ENCODE results near the gene CCDC57. TPM values are rescaled to one million over a fixed set of nuclear protein-coding genes. Genes with fewer than 3 reads are reported as not detected.

The CCDC57 gene
- total and polyA plus RNA-seq, 9 of the 15 experiments (the other 6 are each of a cell fraction or from before 2014, with no cell fraction given): 0.83 to 36.2 (median 13.6) TPM

DNA sequence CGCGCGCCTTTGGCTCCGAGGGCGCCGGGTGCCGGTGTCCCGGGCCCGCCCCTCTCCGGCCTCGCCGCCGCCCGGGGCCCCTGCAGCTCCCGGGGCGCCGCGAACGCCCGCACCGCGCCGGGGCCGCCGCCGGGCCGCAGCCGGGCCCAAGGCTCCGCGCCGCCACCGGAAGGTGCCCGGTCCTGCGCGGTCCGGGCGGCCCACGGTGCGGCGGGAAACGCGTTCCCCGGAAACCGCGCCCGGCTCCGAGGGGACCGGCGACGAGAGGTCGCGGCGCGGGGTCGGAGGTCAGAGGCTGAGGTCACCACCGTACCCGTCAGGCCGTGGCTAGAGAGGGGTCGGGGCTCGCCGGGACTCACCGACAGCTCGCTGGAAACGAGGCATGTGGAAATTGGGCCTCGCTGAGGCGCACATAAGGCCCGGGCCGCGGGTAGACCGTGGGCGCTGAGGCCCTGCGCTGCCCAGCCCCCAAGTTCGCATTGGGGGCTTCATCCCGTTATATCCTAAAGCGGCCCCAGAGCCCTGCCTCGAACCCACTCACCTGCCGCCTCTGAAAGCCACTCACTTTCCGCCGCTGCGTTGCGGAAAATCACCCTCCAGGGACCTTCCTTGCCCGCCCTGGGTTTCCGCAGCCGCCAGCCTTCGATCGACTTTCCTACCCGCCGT is 146.9 kb downstream of the CCDC57 start, which contains the start of gene DUS1L (continued):
- TF ChIP-seq NFE2L1 (tag; IDR thresholded peaks at IDR 0.05; ENCODE audit: borderline replicate concordance, low read depth) (no peak), MYNN (IDR thresholded peaks at IDR 0.05) (no peak), MYNN (CRISPR knock-in tag; IDR thresholded peaks at IDR 0.05) (no peak), PTBP1 (IDR thresholded peaks at IDR 0.05; ENCODE audit: low read depth, low read length) (no peak), CREB1 (IDR thresholded peaks at IDR 0.05) (peak; percentile 45; the same call in 1 of the 2 replicates), CREB1 (CRISPR knock-in tag; IDR thresholded peaks at IDR 0.05) (peak; percentile 75), CXXC5 (CRISPR knock-in tag; IDR thresholded peaks at IDR 0.05) (peak; percentile 99), NR2F6 (CRISPR knock-in tag; IDR thresholded peaks at IDR 0.05) (peak; percentile 98), TBL1XR1 (IDR thresholded peaks at IDR 0.05; ENCODE audit: low read length in 2 of 2) (peak in 1 of 2 experiments; percentile 83; a peak in 2 of 4 replicates), KLF6 (CRISPR knock-in tag; IDR thresholded peaks at IDR 0.05; ENCODE audit: borderline replicate concordance) (0 out of 2 replicates have a peak, but pooled peaks have one; percentile 41), GABPB1 (CRISPR knock-in tag; IDR thresholded peaks at IDR 0.05) (peak; percentile 98), MAZ (CRISPR knock-in tag; conservative IDR thresholded peaks at IDR 0.05 in 1 of 2, IDR thresholded peaks at IDR 0.05 in 1 of 2) (peak; percentile 83 to 88), ZSCAN29 (IDR thresholded peaks at IDR 0.05) (0 out of 2 replicates have a peak, but pooled peaks have one; percentile 8), ZC3H11A (IDR thresholded peaks at IDR 0.05; ENCODE audit: low read depth, low read length) (peak; percentile 81; the same call in 1 of the 2 replicates), CBFA2T3 (IDR thresholded peaks at IDR 0.05) (no peak), NR1H2 (CRISPR knock-in tag; IDR thresholded peaks at IDR 0.05) (peak; percentile 60; the same call in 1 of the 2 replicates), RCOR1 (IDR thresholded peaks at IDR 0.05; ENCODE audit: borderline replicate concordance in 1 of 2, low read depth in 2 of 2, low read length in 2 of 2) (peak in 1 of 2 experiments; percentile 40; a peak in 1 of 4 replicates), CBFB (CRISPR knock-in tag; IDR thresholded peaks at IDR 0.05) (no peak), TRIM24 (IDR thresholded peaks at IDR 0.05) (peak in 1 of 2 experiments; percentile 99; a peak in 2 of 4 replicates)
- TF ChIP-seq, protein P1, sequence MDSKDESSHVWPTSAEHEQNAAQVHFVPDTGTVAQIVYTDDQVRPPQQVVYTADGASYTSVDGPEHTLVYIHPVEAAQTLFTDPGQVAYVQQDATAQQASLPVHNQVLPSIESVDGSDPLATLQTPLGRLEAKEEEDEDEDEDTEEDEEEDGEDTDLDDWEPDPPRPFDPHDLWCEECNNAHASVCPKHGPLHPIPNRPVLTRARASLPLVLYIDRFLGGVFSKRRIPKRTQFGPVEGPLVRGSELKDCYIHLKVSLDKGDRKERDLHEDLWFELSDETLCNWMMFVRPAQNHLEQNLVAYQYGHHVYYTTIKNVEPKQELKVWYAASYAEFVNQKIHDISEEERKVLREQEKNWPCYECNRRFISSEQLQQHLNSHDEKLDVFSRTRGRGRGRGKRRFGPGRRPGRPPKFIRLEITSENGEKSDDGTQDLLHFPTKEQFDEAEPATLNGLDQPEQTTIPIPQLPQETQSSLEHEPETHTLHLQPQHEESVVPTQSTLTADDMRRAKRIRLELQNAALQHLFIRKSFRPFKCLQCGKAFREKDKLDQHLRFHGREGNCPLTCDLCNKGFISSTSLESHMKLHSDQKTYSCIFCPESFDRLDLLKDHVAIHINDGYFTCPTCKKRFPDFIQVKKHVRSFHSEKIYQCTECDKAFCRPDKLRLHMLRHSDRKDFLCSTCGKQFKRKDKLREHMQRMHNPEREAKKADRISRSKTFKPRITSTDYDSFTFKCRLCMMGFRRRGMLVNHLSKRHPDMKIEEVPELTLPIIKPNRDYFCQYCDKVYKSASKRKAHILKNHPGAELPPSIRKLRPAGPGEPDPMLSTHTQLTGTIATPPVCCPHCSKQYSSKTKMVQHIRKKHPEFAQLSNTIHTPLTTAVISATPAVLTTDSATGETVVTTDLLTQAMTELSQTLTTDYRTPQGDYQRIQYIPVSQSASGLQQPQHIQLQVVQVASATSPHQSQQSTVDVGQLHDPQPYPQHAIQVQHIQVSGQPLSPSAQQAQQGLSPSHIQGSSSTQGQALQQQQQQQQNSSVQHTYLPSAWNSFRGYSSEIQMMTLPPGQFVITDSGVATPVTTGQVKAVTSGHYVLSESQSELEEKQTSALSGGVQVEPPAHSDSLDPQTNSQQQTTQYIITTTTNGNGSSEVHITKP (IDR thresholded peaks at IDR 0.05; ENCODE audit: partially characterized antibody): no peak
- TF ChIP-seq, protein P2, sequence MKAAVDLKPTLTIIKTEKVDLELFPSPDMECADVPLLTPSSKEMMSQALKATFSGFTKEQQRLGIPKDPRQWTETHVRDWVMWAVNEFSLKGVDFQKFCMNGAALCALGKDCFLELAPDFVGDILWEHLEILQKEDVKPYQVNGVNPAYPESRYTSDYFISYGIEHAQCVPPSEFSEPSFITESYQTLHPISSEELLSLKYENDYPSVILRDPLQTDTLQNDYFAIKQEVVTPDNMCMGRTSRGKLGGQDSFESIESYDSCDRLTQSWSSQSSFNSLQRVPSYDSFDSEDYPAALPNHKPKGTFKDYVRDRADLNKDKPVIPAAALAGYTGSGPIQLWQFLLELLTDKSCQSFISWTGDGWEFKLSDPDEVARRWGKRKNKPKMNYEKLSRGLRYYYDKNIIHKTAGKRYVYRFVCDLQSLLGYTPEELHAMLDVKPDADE (conservative IDR thresholded peaks at IDR 0.05; ENCODE audit: control insufficient read depth, low read depth, low read length): peak; percentile 88; the same call in 1 of the 2 replicates
- TF ChIP-seq, protein P3, sequence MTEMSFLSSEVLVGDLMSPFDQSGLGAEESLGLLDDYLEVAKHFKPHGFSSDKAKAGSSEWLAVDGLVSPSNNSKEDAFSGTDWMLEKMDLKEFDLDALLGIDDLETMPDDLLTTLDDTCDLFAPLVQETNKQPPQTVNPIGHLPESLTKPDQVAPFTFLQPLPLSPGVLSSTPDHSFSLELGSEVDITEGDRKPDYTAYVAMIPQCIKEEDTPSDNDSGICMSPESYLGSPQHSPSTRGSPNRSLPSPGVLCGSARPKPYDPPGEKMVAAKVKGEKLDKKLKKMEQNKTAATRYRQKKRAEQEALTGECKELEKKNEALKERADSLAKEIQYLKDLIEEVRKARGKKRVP (CRISPR knock-in tag; IDR thresholded peaks at IDR 0.05): 0 out of 2 replicates have a peak, but pooled peaks have one; percentile 51
